GM12801 (cell line): ENCODE data around the gene RNF150.

Experiments
- TF ChIP-seq, protein P1 (sequence below): IDR thresholded peaks from one replicate; pipeline ENCODE4 v1.5.1; 2011; ENCODE audit warnings: control low read depth; ENCODE audit not compliant: insufficient read length; ENCODE audit errors: extremely low read depth

RNF150 gene

DNA sequence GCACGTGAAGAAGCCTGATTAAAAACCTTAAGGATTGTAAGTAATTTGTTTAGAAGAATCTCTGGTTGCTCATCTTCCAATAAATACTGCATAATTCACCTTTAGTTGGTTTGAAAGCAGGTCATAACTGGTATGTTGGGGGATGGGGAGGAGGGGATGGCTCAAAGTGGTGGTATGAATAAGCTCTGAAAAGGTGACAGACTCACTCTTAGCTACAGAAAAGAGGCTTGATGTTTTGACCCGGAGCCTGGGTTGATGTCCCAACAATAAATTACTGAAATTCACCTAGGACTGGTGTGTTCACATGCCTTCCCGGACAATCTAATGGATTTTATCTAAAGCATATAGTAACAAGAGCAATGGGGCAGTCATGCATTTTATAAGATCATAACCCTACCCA is 245.2 kb downstream of the RNF150 start:
- TF ChIP-seq, protein P1, sequence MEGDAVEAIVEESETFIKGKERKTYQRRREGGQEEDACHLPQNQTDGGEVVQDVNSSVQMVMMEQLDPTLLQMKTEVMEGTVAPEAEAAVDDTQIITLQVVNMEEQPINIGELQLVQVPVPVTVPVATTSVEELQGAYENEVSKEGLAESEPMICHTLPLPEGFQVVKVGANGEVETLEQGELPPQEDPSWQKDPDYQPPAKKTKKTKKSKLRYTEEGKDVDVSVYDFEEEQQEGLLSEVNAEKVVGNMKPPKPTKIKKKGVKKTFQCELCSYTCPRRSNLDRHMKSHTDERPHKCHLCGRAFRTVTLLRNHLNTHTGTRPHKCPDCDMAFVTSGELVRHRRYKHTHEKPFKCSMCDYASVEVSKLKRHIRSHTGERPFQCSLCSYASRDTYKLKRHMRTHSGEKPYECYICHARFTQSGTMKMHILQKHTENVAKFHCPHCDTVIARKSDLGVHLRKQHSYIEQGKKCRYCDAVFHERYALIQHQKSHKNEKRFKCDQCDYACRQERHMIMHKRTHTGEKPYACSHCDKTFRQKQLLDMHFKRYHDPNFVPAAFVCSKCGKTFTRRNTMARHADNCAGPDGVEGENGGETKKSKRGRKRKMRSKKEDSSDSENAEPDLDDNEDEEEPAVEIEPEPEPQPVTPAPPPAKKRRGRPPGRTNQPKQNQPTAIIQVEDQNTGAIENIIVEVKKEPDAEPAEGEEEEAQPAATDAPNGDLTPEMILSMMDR: no peak

DNA sequence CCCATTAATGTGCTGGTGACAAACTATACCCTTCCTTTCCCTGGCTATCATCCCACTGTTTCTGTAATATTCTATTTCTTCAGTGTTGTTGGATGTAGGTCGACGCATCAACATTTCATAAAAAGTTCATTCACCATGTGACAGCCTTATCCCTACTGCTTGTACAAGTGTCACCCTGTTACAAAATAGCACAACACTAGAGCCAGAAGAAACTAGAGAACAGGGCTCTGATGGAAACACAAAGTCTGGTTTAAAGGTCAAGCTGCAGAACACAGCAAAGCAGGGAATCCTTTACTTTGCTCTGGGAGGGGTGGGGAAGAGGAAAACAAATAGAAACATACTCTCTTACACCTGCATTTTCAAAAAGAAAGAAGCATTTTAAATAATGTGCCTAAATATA is 245.8 kb downstream of the RNF150 start:
- TF ChIP-seq, protein P1: no peak

DNA sequence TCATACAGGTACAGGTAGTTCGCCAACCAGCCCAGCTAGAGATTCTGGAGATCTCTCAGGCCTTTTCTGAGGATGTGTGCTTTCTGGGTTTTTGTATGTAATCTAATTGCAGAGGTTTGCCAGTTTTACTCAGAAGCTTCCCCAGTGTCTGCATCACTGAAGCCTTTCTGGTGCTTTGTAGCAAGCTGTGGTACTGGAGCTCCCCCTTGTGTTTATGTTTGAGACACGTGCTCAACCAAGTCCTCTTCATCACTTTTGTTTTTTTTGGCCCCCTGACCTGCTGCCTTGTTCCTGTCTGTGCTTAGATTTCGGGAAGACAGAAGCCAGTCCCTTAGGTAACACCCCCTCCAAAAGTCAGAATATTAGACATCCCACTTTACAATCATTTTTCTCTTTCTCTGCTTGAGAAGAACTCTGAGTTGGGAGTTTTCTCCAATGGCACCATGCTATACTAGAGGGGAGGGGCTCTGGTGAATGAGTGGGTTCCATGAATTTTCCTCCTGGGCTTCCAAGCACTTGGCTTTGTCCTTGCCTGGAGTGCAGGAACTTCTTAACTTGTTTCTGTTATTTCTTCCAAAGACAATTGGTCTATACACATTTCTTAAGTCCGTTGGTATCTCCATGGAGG is 248.7 kb downstream of the RNF150 start:
- TF ChIP-seq, protein P1: no peak

- TF ChIP-seq, protein P1: no peak
Measured at GRCh38 chr4:140877781-140878180, 255.5 kb downstream of the RNF150 start.

DNA sequence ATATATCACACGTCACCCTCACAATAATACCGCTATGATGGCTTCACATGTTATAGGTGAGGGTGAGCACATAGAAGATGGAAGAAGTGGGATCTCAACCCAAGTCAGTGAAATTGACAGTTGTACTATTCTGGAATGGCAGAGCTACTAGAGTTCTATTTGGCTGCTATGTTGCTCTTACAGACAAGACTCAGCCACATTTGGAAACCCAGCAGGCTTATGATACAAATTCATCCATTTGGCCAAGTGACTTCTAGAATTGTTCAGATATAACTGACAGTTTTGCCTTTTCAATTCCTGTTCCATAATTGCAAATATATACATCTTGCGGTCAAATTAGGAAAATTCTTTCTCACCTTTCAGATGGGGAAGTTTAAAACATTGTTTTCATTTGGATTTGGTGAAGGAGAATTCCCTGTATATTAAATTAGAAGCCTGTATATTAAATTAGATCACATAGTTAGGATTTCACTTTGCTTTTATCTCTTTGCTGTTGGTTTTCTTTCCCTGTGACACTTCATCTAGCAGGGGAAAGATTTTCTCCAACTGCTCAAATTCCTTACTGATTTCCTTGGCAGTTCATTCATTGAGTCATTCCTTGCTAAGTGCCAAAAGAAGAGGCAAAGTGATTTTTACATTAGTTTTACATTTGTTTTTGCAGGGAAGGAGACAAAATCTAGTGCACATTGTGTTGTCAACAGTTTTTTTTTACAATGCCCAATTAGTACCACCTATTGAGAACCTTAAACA is 256.5 kb downstream of the RNF150 start:
- TF ChIP-seq, protein P1: no peak

DNA sequence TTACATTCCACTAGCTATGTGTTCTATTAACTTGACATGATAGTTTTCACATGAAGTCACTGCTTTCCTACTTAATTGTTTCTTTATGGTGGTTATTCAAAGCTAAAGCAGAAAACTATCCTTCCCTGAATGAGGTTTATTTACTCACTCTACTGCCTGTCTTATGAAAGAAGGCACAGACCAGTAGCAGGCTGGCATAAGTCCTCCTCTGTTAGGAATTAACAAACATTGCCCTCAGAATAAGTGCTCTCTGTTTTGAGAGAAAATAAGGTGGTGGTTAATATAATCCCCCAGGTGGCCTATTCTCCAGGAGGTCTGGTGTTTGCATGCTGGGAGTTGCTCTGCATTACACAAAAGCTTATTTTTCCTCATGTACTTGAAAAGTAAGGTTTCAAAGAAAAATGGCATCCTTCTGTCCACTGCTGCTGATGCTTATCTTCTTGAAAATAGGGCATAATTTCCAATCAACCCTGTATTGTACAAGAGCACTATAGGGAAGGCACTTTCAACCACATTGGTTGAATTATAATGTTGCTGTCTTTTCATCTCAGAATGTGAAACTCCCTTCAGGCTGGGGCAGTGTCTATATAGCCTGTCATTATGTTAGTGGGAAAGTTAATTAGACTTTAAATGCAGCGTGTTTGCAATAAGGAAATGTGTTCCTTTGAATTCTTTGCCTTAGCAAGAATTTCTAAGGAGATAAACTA is 257.4 kb downstream of the RNF150 start:
- TF ChIP-seq, protein P1: no peak

DNA sequence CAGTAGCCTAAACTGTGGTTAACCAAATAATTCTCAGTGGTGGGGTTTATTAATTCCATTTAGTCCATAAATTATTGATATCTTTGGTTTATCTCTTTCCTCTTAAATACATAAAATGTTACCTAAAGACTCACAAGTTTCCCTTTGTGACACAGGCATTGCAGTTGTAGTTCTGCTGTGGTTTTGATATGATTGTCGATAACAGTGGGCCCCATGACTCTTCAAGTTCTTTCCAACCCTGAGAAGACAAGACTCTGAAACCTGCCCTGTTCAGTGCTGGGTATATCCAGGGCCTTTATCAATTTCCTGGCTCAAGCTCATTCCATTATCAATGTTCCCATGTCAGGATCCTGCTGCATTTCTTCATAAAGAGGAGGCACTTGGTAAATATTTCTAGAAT is 259.2 kb downstream of the RNF150 start:
- TF ChIP-seq, protein P1: no peak
